ENCODE results near the gene GALR3. TPM values are rescaled to one million over a fixed set of nuclear protein-coding genes. Genes with fewer than 3 reads are reported as not detected.

Gene GALR3, protein sequence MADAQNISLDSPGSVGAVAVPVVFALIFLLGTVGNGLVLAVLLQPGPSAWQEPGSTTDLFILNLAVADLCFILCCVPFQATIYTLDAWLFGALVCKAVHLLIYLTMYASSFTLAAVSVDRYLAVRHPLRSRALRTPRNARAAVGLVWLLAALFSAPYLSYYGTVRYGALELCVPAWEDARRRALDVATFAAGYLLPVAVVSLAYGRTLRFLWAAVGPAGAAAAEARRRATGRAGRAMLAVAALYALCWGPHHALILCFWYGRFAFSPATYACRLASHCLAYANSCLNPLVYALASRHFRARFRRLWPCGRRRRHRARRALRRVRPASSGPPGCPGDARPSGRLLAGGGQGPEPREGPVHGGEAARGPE
- total RNA-seq (not detected), polyA plus RNA-seq (not detected)
- long read RNA-seq, donor 1 = 0 reads
- long read RNA-seq, donor 2 = 0 reads
- long read RNA-seq, donor 3 = 0 reads

DNA sequence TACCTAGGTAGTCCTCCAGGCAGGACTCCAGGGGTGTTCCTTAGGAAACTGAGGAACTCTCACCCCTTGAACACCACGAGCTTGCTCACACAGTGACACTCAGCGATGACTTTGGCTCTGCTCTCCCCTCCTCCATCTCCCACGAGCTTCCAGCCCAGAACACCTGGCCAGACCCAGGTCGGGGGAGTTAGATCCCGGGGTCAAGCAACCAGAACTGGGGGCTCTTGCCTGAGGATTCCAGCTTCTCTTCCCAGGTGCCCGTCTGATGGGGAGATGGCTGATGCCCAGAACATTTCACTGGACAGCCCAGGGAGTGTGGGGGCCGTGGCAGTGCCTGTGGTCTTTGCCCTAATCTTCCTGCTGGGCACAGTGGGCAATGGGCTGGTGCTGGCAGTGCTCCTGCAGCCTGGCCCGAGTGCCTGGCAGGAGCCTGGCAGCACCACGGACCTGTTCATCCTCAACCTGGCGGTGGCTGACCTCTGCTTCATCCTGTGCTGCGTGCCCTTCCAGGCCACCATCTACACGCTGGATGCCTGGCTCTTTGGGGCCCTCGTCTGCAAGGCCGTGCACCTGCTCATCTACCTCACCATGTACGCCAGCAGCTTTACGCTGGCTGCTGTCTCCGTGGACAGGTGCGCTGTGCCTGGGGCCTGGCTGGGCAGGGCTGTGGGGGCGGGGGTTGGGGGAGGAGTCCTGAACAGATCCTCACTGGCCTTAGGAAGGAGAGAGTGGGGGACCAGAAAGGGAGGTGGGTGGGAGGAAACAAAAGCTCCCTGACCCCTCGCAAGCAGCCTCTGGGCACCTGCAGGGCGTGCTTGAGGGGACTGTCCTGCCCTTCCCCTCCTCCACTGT lies at the start of gene GALR3:
TSS of gene GALR3 (plus strand) at position 249 of the 852 bp plus-strand sequence. CDS start at position 274, 25 bp downstream.
- Histone ChIP-seq H3K27ac (no peak within 1 kb of the TSS), H3K36me3 (no peaks in the 10 kb centered on the region), H3K9me3 (no peaks in the 10 kb centered on the region), H3K4me1 (ENCODE audit: insufficient read depth) (peaks cover 4% of the 10 kb centered on the region), H3K4me3 (no peak within 1 kb of the TSS), H3K27me3 (no peaks in the 10 kb centered on the region)
- intact Hi-C loops (cut with DNase I) = loop anchor here in 1 of 4 donors (5.0 kb wide), 1 partner anchor 39 kb away; no protein-coding TSS in a partner anchor
- no peak for DNase-seq
- 64 to 72% (median 67%) methylated on average over 18 to 21 of the region's 21 CpGs for WGBS, 3 donors
- no peak for TF ChIP-seq EP300 (IDR thresholded peaks at IDR 0.05)
- TF ChIP-seq, protein P1, sequence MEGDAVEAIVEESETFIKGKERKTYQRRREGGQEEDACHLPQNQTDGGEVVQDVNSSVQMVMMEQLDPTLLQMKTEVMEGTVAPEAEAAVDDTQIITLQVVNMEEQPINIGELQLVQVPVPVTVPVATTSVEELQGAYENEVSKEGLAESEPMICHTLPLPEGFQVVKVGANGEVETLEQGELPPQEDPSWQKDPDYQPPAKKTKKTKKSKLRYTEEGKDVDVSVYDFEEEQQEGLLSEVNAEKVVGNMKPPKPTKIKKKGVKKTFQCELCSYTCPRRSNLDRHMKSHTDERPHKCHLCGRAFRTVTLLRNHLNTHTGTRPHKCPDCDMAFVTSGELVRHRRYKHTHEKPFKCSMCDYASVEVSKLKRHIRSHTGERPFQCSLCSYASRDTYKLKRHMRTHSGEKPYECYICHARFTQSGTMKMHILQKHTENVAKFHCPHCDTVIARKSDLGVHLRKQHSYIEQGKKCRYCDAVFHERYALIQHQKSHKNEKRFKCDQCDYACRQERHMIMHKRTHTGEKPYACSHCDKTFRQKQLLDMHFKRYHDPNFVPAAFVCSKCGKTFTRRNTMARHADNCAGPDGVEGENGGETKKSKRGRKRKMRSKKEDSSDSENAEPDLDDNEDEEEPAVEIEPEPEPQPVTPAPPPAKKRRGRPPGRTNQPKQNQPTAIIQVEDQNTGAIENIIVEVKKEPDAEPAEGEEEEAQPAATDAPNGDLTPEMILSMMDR (IDR thresholded peaks at IDR 0.05) = no peak
- no peak for TF ChIP-seq POLR2A (IDR thresholded peaks at IDR 0.05)

DNA sequence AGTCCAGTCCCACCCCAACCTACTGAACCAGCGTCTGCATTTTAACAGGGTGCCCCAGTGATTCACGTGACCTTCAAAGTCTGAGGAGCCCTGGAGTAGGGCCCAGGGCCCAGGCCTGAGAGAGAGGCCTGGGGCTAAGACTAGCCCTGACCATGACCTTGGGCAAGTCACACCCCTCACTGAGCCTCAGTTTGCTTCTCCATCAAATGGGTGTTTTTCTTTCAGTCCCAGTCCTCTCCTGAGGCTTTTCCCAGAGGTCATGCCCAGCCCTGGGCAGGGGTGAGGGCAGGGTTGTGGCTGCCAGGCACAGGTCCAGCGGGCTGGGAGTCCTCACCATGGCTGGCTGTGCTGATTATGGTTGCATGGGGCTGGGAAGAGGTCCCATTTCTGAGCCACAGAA lies 48.5 kb upstream of the GALR3 start:
- no peak overlapping the region for H3K4me3 ChIP-seq
- WGBS, 3 donors = 49 to 60% (median 54%) methylated on average over 3 of the region's 3 CpGs
- H3K4me1 ChIP-seq (ENCODE audit: insufficient read depth) = peaks cover 3% of the 10 kb centered on the region
- intact Hi-C loops (cut with DNase I) = loop anchor here in 1 of 4 donors (10.0 kb wide), 1 partner anchor 90 kb away; the partner anchor contains the start of gene NOL12
- H3K36me3 ChIP-seq = no peaks in the 10 kb centered on the region
- TF ChIP-seq EP300 (IDR thresholded peaks at IDR 0.05) (no peak), POLR2A (IDR thresholded peaks at IDR 0.05) (no peak)
- TF ChIP-seq, protein P1 (IDR thresholded peaks at IDR 0.05) = no peak
- no peaks in the 10 kb centered on the region for H3K27me3 ChIP-seq
- peak in 1 of 5 donors; percentile 50 for DNase-seq
- peak overlapping the region in 1 of 2 donors; percentile 23 for H3K27ac ChIP-seq
- no peaks in the 10 kb centered on the region for H3K9me3 ChIP-seq

DNA sequence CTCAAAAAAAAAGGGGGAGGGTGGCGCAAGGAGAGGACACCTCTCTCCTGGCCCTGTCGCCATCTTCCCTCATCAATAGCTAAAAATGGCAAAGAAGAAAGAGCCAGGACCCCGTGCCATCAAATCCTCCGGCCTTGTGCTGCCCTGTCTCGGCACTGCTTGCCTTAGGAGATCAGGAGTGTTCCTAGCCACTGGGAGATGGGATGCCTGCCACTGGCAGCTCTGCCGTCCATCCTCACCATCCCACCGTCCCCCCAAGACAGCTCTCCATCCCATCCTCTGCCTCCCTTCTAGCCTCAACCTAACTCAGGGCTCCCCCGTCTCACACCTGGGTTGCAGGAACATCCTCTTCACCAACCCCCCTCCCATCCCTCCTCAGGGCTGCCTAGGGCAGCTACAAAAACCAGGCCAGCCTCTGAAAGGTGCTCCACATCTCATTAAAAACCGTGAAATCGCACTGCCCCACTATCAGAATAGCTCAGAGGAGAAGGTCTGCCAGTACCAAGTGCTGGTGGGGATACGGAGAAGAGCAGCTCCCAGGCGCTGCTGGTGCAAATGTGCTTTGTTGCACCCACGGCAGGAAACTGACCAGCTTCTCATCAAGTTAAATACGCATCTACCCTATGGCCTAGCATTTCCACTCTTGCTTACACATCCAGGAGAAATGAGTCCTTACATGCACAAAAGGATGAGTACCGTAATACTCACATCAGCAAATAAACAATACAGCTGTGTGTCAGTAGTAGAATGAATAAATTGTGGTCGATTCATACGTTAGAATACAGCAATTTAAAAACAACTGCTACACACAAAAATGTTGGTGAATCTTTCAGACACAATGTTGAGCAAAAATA lies 47.2 kb upstream of the GALR3 start:
- DNase-seq = no peak
- intact Hi-C loops (cut with DNase I) = loop anchor here in 1 of 4 donors (10.0 kb wide), 1 partner anchor 91 kb away; the partner anchor contains the start of gene NOL12
- Histone ChIP-seq H3K36me3 (no peaks in the 10 kb centered on the region), H3K27me3 (no peaks in the 10 kb centered on the region), H3K27ac (peak overlapping the region in 1 of 2 donors; percentile 46), H3K4me1 (ENCODE audit: insufficient read depth) (peaks cover 3% of the 10 kb centered on the region), H3K9me3 (no peaks in the 10 kb centered on the region), H3K4me3 (no peak overlapping the region)
- 61 to 67% (median 66%) methylated on average over 17 of the region's 17 CpGs for WGBS, 3 donors
- TF ChIP-seq POLR2A (IDR thresholded peaks at IDR 0.05) (no peak), EP300 (IDR thresholded peaks at IDR 0.05) (no peak)
- TF ChIP-seq, protein P1 (IDR thresholded peaks at IDR 0.05) = no peak
